Upper lobe of right lung (tissue), 1 donor: ENCODE results near the gene TLE7. TPM values are rescaled to one million over a fixed set of nuclear protein-coding genes. Genes with fewer than 3 reads are reported as not detected.

Source experiments
- ATAC-seq: fragments of 200-7000 bp; cut with Tn5 transposase; one replicate; pipeline ENCODE4 v1.9.1; 2020; ENCODE audit warnings: mild to moderate bottlenecking, moderate library complexity
- DNase-seq: peaks from one replicate; pipeline ENCODE4 v3.0.0-alpha.2; 2020
- H3K27ac ChIP-seq: fragments of 200-600 bp; one replicate; pipeline ENCODE4 v1.8.0; 2022
- H3K27me3 ChIP-seq: fragments of 200-600 bp; one replicate; pipeline ENCODE4 v1.8.0; 2022; ENCODE audit warnings: mild to moderate bottlenecking
- H3K36me3 ChIP-seq: fragments of 200-600 bp; one replicate; pipeline ENCODE4 v1.8.0; 2022
- H3K4me1 ChIP-seq: fragments of 200-600 bp; one replicate; pipeline ENCODE4 v1.8.0; 2022
- H3K4me3 ChIP-seq: fragments of 200-600 bp; one replicate; pipeline ENCODE4 v1.8.0; 2022; ENCODE audit warnings: mild to moderate bottlenecking
- H3K9me3 ChIP-seq: fragments of 200-600 bp; one replicate; pipeline ENCODE4 v1.8.0; 2022
- intact Hi-C: fragments of 100-400 bp; cut with DNase I; formaldehyde crosslinking; loops from one replicate; pipeline ENCODE4 v1.11.0; 2022
- total RNA-seq: library from RNA; stranded (reverse); fragmentation: NEBNext Ultra II Directional; extraction: Animal tissue kit (Norgen Biotek cat#: 25700); gene quantifications from one replicate; pipeline ENCODE4 v1.2.1, GENCODE V29; 2021
- TF ChIP-seq, protein P1 (sequence below): fragments of 200-600 bp; IDR thresholded peaks from one replicate; pipeline ENCODE4 v1.8.0; 2022; ENCODE audit warnings: antibody characterized with exemption
- donor health status: DM: no; HTN: yes; CAD: no; lungs with severe emphysema.

TLE7 gene
- total RNA-seq, 1 donor from 2014 or later = not detected

DNA sequence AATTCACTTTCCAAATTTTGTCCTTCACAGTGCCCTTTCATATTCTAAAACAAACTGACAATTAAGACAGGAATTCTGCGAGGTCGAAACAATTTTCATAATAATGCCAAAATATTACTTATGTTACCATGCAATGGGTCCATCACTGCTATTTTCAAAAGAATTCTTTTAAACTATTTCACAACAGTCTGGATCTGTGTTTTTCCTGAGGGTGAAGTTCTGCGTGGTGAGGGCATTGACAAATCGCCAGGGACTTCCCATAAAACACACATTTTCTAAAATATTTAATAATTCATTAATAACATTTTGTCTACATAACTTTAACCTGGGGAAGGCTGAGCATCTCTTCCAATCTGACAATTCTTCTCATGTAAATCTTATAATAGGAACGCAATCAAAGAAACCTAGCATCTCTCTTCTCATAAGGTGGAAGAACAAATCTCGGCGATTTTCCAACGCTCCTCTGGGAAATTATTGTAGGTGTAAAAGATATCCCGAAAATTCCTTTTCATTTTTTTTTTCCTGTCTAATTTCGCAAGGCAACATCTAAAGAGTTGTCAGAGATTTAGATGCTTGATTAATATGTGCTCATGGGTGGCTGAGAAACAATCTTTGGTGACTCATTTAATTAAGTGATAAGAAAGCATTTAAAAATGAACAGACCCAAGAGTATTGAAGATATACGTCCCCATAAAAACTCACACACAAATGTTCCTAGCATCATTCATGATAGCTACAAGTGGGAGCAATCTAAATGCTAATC is 41.9 kb downstream of the TLE7 start:
- TF ChIP-seq, protein P1, sequence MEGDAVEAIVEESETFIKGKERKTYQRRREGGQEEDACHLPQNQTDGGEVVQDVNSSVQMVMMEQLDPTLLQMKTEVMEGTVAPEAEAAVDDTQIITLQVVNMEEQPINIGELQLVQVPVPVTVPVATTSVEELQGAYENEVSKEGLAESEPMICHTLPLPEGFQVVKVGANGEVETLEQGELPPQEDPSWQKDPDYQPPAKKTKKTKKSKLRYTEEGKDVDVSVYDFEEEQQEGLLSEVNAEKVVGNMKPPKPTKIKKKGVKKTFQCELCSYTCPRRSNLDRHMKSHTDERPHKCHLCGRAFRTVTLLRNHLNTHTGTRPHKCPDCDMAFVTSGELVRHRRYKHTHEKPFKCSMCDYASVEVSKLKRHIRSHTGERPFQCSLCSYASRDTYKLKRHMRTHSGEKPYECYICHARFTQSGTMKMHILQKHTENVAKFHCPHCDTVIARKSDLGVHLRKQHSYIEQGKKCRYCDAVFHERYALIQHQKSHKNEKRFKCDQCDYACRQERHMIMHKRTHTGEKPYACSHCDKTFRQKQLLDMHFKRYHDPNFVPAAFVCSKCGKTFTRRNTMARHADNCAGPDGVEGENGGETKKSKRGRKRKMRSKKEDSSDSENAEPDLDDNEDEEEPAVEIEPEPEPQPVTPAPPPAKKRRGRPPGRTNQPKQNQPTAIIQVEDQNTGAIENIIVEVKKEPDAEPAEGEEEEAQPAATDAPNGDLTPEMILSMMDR = no peak
- ATAC-seq (no peak), DNase-seq (no peak)
- Histone ChIP-seq H3K27me3 (peaks cover 10% of the 10 kb centered on the region), H3K9me3 (no peaks in the 10 kb centered on the region), H3K36me3 (no peaks in the 10 kb centered on the region), H3K27ac (no peak overlapping the region), H3K4me1 (no peaks in the 10 kb centered on the region), H3K4me3 (no peak overlapping the region)
- intact Hi-C loops = no loop called here

DNA sequence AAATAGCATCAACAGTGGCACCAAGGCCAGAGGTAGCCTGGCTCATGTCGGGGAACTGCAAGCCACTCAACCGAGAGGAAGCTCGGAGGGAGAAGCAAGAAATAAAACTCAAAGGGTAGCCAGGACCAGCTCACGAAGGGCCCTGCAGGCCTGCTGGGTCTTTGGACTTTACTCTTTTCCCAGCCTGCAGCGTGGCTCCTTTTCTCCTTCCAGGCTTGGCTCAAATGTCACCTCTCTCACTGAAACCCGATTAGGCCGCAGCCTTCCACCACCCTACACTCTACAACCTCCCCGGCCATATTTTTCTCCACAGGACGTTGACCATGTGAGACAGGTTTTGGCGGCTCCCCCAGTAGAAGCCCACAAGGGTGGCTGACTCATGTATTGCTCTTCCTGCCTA is 45.3 kb downstream of the TLE7 start:
- Histone ChIP-seq H3K4me1 (no peaks in the 10 kb centered on the region), H3K27ac (no peak overlapping the region), H3K9me3 (no peaks in the 10 kb centered on the region), H3K27me3 (peaks cover 10% of the 10 kb centered on the region), H3K4me3 (no peak overlapping the region), H3K36me3 (no peaks in the 10 kb centered on the region)
- intact Hi-C loops = no loop called here
- DNase-seq (no peak), ATAC-seq (no peak)
- TF ChIP-seq, protein P1 = no peak

DNA sequence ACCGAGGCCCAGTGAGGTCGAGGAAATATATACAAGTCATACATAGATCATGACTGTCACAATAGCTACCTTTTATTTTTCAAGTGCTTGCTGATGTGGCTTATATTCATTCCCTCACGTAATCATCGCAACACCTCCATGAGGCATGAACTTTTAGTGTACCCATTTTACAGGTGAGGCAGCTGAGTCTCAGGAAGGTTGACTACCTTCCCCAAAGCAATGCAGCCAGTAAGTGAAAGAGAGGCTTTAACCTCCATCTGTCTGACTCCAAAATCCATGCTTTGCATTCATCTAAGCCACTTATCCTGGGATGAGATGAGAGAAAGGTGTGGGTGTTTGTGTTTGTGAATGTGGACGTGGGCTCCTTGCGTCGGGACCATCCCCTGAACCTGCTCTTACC is 52.5 kb downstream of the TLE7 start:
- intact Hi-C loops = no loop called here
- TF ChIP-seq, protein P1 = no peak
- H3K4me1 ChIP-seq = no peaks in the 10 kb centered on the region
- peaks cover 9% of the 10 kb centered on the region for H3K27me3 ChIP-seq
- no peak overlapping the region for H3K27ac ChIP-seq
- no peaks in the 10 kb centered on the region for H3K9me3 ChIP-seq
- ATAC-seq (no peak), DNase-seq (no peak)
- H3K4me3 ChIP-seq = no peak overlapping the region
- no peaks in the 10 kb centered on the region for H3K36me3 ChIP-seq

DNA sequence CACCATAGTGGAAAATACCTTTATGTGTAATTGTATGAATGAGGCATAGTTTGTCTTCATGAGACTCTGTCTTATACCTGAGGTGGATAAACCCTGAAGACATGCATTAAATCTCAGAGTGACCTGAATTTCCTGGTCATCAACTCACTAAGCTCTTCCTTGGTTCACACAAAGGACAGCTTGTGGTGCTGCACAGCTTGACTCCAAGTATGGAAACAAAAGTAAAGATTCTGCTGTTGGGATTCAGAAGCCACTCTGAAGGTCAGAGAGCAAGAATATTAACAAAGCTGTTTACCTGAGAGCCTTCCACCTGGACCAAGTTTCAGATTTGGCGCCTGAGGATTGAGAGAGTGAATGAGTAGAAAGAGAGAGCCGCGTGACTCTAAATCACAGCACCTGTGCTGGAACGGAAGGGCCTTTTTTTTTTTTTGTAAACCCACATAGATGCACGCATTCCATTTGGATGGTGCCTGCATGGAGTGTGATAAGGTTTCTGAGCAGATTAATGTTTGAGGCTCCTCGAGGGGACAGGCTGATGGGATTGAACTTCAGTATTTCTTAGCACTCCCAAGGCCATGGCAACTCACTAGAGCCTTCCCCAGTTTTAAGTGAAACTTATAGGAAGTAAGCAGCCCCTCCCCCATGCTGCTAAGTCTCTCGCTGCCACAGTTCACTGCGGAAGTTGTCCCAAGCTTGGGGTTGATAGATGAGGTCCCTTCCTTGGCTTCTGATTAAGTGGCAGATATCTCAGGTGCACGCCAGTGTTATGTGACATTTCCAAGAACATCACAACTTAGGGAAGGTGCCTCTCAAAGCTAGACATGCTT is 54.6 kb downstream of the TLE7 start:
- DNase-seq = no peak
- ATAC-seq = no peak
- H3K4me1 ChIP-seq = no peaks in the 10 kb centered on the region
- H3K27ac ChIP-seq = no peak overlapping the region
- no peaks in the 10 kb centered on the region for H3K36me3 ChIP-seq
- TF ChIP-seq, protein P1 = no peak
- H3K4me3 ChIP-seq = no peak overlapping the region
- H3K9me3 ChIP-seq = no peaks in the 10 kb centered on the region
- intact Hi-C loops = no loop called here
- H3K27me3 ChIP-seq = peaks cover 9% of the 10 kb centered on the region

DNA sequence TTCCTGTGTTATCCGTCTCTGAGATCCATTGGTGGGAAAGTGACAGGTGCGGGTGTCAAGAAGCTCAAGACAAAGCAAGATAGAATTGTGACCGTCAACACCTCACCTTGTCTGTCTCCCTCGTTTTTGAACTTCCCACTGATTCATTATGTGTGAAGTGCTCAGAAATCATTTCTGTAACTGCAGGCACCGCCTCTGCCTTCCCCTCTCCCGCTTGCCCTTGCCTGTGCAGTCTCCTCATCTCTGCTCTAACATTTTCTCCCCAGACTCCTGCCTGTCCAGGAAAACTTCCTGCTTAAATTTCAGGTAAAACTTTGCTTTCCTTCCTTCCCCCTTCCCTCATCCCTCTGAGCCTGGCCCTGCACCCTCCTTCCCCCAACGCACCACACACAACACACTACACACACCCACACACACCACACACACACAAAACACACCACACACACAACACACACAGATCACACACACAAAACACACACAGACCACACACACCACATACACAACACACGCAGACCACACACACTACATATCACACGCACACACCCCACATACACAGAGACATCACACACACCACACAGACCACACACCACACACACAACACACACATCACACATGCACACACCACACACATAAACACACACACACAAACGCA is 57.7 kb downstream of the TLE7 start:
- Histone ChIP-seq H3K27me3 (peaks cover 9% of the 10 kb centered on the region), H3K36me3 (no peaks in the 10 kb centered on the region), H3K9me3 (no peaks in the 10 kb centered on the region), H3K4me1 (no peaks in the 10 kb centered on the region), H3K4me3 (no peak overlapping the region), H3K27ac (no peak overlapping the region)
- TF ChIP-seq, protein P1 = no peak
- intact Hi-C loops = no loop called here
- ATAC-seq (no peak), DNase-seq (no peak)
